Measurements from ENCODE around the gene ZMYND12.

DNA sequence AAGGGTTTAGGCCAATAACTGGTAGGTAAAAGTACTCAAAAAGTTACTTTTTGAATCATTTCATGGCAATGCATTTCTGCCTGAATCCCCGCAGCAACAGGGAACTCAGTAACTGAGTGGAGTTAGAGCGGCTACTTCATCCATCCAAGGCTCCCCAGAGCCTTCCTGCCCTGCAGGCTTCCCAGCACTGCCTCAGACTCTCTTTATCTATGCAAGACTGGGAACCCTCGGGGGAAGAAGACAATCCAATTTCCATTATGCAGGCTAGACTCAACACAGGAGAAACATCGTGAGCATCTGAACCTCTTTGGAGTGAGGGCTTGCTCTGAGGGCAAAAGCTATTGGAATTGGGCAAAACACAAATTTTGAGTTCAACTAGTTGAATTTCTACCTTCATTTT is 23.1 kb downstream of the ZMYND12 start:
- TF ChIP-seq, protein P1, sequence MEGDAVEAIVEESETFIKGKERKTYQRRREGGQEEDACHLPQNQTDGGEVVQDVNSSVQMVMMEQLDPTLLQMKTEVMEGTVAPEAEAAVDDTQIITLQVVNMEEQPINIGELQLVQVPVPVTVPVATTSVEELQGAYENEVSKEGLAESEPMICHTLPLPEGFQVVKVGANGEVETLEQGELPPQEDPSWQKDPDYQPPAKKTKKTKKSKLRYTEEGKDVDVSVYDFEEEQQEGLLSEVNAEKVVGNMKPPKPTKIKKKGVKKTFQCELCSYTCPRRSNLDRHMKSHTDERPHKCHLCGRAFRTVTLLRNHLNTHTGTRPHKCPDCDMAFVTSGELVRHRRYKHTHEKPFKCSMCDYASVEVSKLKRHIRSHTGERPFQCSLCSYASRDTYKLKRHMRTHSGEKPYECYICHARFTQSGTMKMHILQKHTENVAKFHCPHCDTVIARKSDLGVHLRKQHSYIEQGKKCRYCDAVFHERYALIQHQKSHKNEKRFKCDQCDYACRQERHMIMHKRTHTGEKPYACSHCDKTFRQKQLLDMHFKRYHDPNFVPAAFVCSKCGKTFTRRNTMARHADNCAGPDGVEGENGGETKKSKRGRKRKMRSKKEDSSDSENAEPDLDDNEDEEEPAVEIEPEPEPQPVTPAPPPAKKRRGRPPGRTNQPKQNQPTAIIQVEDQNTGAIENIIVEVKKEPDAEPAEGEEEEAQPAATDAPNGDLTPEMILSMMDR (conservative IDR thresholded peaks at IDR 0.05): no peak
- TF ChIP-seq EZH2 (IDR thresholded peaks at IDR 0.05; ENCODE audit: low read depth): no peak

Measured in PC-9 (cell line).